Esophagus squamous epithelium (tissue), 5 donors: ENCODE results near the gene PTBP3. TPM values are rescaled to one million over a fixed set of nuclear protein-coding genes. Genes with fewer than 3 reads are reported as not detected.
"Not testable (repeated sequence)": the region's sequence is repeated elsewhere in the genome, so short reads cannot be mapped to it uniquely, and the experiment has no call there.

Source experiments
- DNase-seq: peaks from one replicate; lab custom pipeline; 2025; lab: John Stamatoyannopoulos, UW
- H3K27ac ChIP-seq, 4 donors: fragments of 200-600 bp; sonication (generic); one replicate each; pipeline ENCODE4 v1.5.1; 2016 to 2019; ENCODE audit warnings: mild to moderate bottlenecking in 1 of 4
- H3K27me3 ChIP-seq, 4 donors: fragments of 200-600 bp; sonication (generic); 1 replicate in 3 of 4; 2 replicates in 1 of 4; pipeline versions ENCODE4 v1.5.1 to v1.6.0; 2017 to 2021; ENCODE audit warnings: antibody characterized with exemption in 1 of 4
- H3K36me3 ChIP-seq, 3 donors: fragments of 200-600 bp; sonication (generic); one replicate each; pipeline ENCODE4 v1.5.1; 2016 to 2019
- H3K4me1 ChIP-seq, 3 donors: fragments of 200-600 bp; sonication (generic); one replicate each; pipeline ENCODE4 v1.5.1; 2017 to 2019
- H3K4me3 ChIP-seq, 4 donors: fragments of 200-600 bp; sonication (generic); 1 replicate in 3 of 4; 2 replicates in 1 of 4; pipeline ENCODE4 v1.5.1; 2016 to 2019; ENCODE audit warnings: mild to moderate bottlenecking in 2 of 4, moderate library complexity in 1 of 4
- H3K9me3 ChIP-seq, 3 donors: fragments of 200-600 bp; sonication (generic); one replicate each; pipeline ENCODE4 v1.5.1; 2016 to 2019
- POLR2A ChIP-seq, 4 donors: fragments of 450-650 bp; IDR thresholded peaks; one replicate each; pipeline ENCODE4 v1.6.1; 2017; ENCODE audit warnings: antibody characterized with exemption in 4 of 4, mild to moderate bottlenecking in 4 of 4, moderate library complexity in 3 of 4
- WGBS, 2 donors: methylation state at CpG; one replicate each; pipeline ENCODE4 v1.1.5; 2018; 5-methylcytosine and 5-hydroxymethylcytosine counted together
- intact Hi-C: fragments of 100-400 bp; cut with DNase I; formaldehyde crosslinking; loops from one replicate; pipeline ENCODE4 v1.15.0; 2022
- total RNA-seq, 4 donors: library from RNA; depleted of rRNA; stranded (reverse); fragments of >200 nt; gene quantifications; one replicate each; pipeline ENCODE4 v1.1.0, GENCODE V29; 2016
- TF ChIP-seq, protein P1 (sequence below), 6 experiments: fragments of 450-650 bp in 4 of 6; fragments of 200-600 bp in 2 of 6; sonication (generic) in 2 of 6; IDR thresholded peaks; one replicate each; pipeline ENCODE4 v1.5.1; 2016 to 2019; ENCODE audit warnings: antibody characterized with exemption in 6 of 6, mild to moderate bottlenecking in 4 of 6, moderate library complexity in 4 of 6
- donor health status: DM: yes; HTN: yes; CAD: no.

Gene PTBP3
- total RNA-seq, 4 donors from 2014 or later: 71.9 to 113 (median 88.8) TPM

- H3K9me3 ChIP-seq: peaks cover 0 to 13% (median 0%) of the 10 kb centered on the region in 3 donors
- TF ChIP-seq, protein P1, sequence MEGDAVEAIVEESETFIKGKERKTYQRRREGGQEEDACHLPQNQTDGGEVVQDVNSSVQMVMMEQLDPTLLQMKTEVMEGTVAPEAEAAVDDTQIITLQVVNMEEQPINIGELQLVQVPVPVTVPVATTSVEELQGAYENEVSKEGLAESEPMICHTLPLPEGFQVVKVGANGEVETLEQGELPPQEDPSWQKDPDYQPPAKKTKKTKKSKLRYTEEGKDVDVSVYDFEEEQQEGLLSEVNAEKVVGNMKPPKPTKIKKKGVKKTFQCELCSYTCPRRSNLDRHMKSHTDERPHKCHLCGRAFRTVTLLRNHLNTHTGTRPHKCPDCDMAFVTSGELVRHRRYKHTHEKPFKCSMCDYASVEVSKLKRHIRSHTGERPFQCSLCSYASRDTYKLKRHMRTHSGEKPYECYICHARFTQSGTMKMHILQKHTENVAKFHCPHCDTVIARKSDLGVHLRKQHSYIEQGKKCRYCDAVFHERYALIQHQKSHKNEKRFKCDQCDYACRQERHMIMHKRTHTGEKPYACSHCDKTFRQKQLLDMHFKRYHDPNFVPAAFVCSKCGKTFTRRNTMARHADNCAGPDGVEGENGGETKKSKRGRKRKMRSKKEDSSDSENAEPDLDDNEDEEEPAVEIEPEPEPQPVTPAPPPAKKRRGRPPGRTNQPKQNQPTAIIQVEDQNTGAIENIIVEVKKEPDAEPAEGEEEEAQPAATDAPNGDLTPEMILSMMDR (IDR thresholded peaks at IDR 0.05): no peak
- no peak for TF ChIP-seq POLR2A (IDR thresholded peaks at IDR 0.05)
- H3K4me1 ChIP-seq: no peaks in the 10 kb centered on the region
- no peaks in the 10 kb centered on the region for H3K36me3 ChIP-seq
- H3K4me3 ChIP-seq: no peak overlapping the region
- DNase-seq: no peak
- H3K27ac ChIP-seq: no peak overlapping the region
- intact Hi-C loops: loop anchor here (10.0 kb wide), 1 partner anchor 613 kb away; no protein-coding TSS in a partner anchor
- no peaks in the 10 kb centered on the region for H3K27me3 ChIP-seq
Measured at GRCh38 chr9:112367465-112367864, 34.0 kb upstream of the PTBP3 start.

- WGBS, 2 donors: 73 to 96% methylated on average over 3 of the region's 3 CpGs
Measured at GRCh38 chr9:112366591-112366990, 33.2 kb upstream of the PTBP3 start.

GRCh38 chr9:112365257-112365656, 31.8 kb upstream of the PTBP3 start:
- peaks cover 0 to 13% (median 0%) of the 10 kb centered on the region in 3 donors for H3K9me3 ChIP-seq
- intact Hi-C loops: loop anchor here (10.0 kb wide), 1 partner anchor 610 kb away; no protein-coding TSS in a partner anchor
- DNase-seq, H3K27me3 ChIP-seq, H3K4me3 ChIP-seq, H3K36me3 ChIP-seq, H3K4me1 ChIP-seq, H3K27ac ChIP-seq: not testable (repeated sequence)
- WGBS, 2 donors: 85 to 94% methylated on average over 3 of the region's 3 CpGs

More at GRCh38 chr9:112366591-112366990, 33.2 kb upstream of the PTBP3 start:
- DNase-seq: no peak
- Histone ChIP-seq H3K4me3 (no peak overlapping the region), H3K9me3 (peaks cover 0 to 13% (median 0%) of the 10 kb centered on the region in 3 donors), H3K36me3 (no peaks in the 10 kb centered on the region), H3K27ac (no peak overlapping the region), H3K4me1 (peaks cover 0 to 3% (median 0%) of the 10 kb centered on the region in 3 donors), H3K27me3 (no peaks in the 10 kb centered on the region)
- intact Hi-C loops: loop anchor here (10.0 kb wide), 1 partner anchor 612 kb away; no protein-coding TSS in a partner anchor
- TF ChIP-seq, protein P1 (IDR thresholded peaks at IDR 0.05): peak in 1 of 6 experiments; percentile 24
- TF ChIP-seq POLR2A (IDR thresholded peaks at IDR 0.05): no peak

GRCh38 chr9:112364761-112365160, 31.3 kb upstream of the PTBP3 start:
- intact Hi-C loops: loop anchor here (10.0 kb wide), 1 partner anchor 610 kb away; no protein-coding TSS in a partner anchor
- H3K36me3 ChIP-seq: no peaks in the 10 kb centered on the region
- H3K9me3 ChIP-seq: peaks cover 0 to 13% (median 0%) of the 10 kb centered on the region in 3 donors
- no peaks in the 10 kb centered on the region for H3K27me3 ChIP-seq
- TF ChIP-seq, protein P1 (IDR thresholded peaks at IDR 0.05): no peak
- no peak for TF ChIP-seq POLR2A (IDR thresholded peaks at IDR 0.05)
- H3K27ac ChIP-seq: no peak overlapping the region
- no peak for DNase-seq
- no peak overlapping the region for H3K4me3 ChIP-seq
- H3K4me1 ChIP-seq: peaks cover 0 to 4% (median 3%) of the 10 kb centered on the region in 3 donors
- WGBS, 2 donors: 83 to 93% methylated on average over 3 of the region's 3 CpGs

GRCh38 chr9:112361601-112362000, 28.2 kb upstream of the PTBP3 start:
- H3K27ac ChIP-seq: no peak overlapping the region
- H3K4me3 ChIP-seq: no peak overlapping the region
- DNase-seq: no peak
- no peak for TF ChIP-seq POLR2A (IDR thresholded peaks at IDR 0.05)
- TF ChIP-seq, protein P1 (IDR thresholded peaks at IDR 0.05): peak; percentile 40 to 74 (median 57)
- H3K4me1 ChIP-seq: peaks cover 0 to 4% (median 3%) of the 10 kb centered on the region in 3 donors
- H3K9me3 ChIP-seq: no peaks in the 10 kb centered on the region
- intact Hi-C loops: loop anchor here (10.0 kb wide), 1 partner anchor 607 kb away; no protein-coding TSS in a partner anchor
- H3K27me3 ChIP-seq: no peaks in the 10 kb centered on the region
- WGBS, 2 donors: 9 to 10% methylated on average over 4 of the region's 4 CpGs
- no peaks in the 10 kb centered on the region for H3K36me3 ChIP-seq
